ENCODE results near the gene RHOT1.

Gene RHOT1

GRCh38 chr17:32156656-32157055, 14.4 kb downstream of the RHOT1 start:
- Histone ChIP-seq H4K12ac (ENCODE audit: low read depth, low read length) (no peak overlapping the region), H3K27ac (ENCODE audit: low read depth, low read length) (no peak overlapping the region), H3K4me3 (ENCODE audit: low read depth, low read length) (no peak overlapping the region), H2BK5ac (ENCODE audit: low read depth, low read length, poor library complexity) (no peak overlapping the region), H3K23ac (ENCODE audit: low read length) (no peak overlapping the region), H3K4ac (ENCODE audit: low read depth, low read length) (no peak overlapping the region), H2AK5ac (ENCODE audit: low read length) (no peak overlapping the region), H2BK120ac (ENCODE audit: insufficient read depth, low read length, poor library complexity) (no peak overlapping the region), H2AFZ (ENCODE audit: insufficient read depth, low read length, poor library complexity) (no peak overlapping the region), H4K91ac (ENCODE audit: low read depth, low read length) (no peak overlapping the region), H3K27me3 (ENCODE audit: insufficient read depth, low read length) (no peaks in the 10 kb centered on the region), H3K79me1 (ENCODE audit: low read length) (no peaks in the 10 kb centered on the region), H3K4me2 (ENCODE audit: low read length) (no peak overlapping the region), H3K4me1 (ENCODE audit: control insufficient read depth in 1 of 2, insufficient read depth in 2 of 2, low read length in 2 of 2) (no peaks in the 10 kb centered on the region), H3K9me3 (ENCODE audit: insufficient read depth, low read depth, low read length) (no peaks in the 10 kb centered on the region), H3K9ac (ENCODE audit: low read length) (no peak overlapping the region), H3K18ac (ENCODE audit: low read length) (no peak overlapping the region), H4K8ac (ENCODE audit: low read depth, low read length) (no peak overlapping the region), H3K14ac (ENCODE audit: low read length) (no peak overlapping the region), H2BK12ac (ENCODE audit: low read length) (no peak overlapping the region), H3K79me2 (ENCODE audit: control insufficient read depth, insufficient read depth, low read length, poor library complexity) (no peaks in the 10 kb centered on the region), H3K36me3 (ENCODE audit: control insufficient read depth in 1 of 2, insufficient read depth in 2 of 2, low read length in 2 of 2) (peaks cover 11 to 21% of the 10 kb centered on the region in 2 experiments)
- WGBS (ENCODE audit: extremely low coverage, insufficient coverage, insufficient read length): no CpG with 5 or more reads among the region's 1 CpG
- DNase-seq: no peak

GRCh38 chr17:32157225-32157624, 14.9 kb downstream of the RHOT1 start:
- Histone ChIP-seq H2BK5ac (ENCODE audit: low read depth, low read length, poor library complexity) (no peak overlapping the region), H4K8ac (ENCODE audit: low read depth, low read length) (no peak overlapping the region), H3K4me3 (ENCODE audit: low read depth, low read length) (no peak overlapping the region), H3K27me3 (ENCODE audit: insufficient read depth, low read length) (no peaks in the 10 kb centered on the region), H2BK120ac (ENCODE audit: insufficient read depth, low read length, poor library complexity) (no peak overlapping the region), H3K4me1 (ENCODE audit: control insufficient read depth in 1 of 2, insufficient read depth in 2 of 2, low read length in 2 of 2) (no peaks in the 10 kb centered on the region), H2AK5ac (ENCODE audit: low read length) (no peak overlapping the region), H3K79me1 (ENCODE audit: low read length) (no peaks in the 10 kb centered on the region), H3K9me3 (ENCODE audit: insufficient read depth, low read depth, low read length) (no peaks in the 10 kb centered on the region), H3K36me3 (ENCODE audit: control insufficient read depth in 1 of 2, insufficient read depth in 2 of 2, low read length in 2 of 2) (peaks cover 11 to 21% of the 10 kb centered on the region in 2 experiments), H3K79me2 (ENCODE audit: control insufficient read depth, insufficient read depth, low read length, poor library complexity) (no peaks in the 10 kb centered on the region), H3K9ac (ENCODE audit: low read length) (no peak overlapping the region), H2AFZ (ENCODE audit: insufficient read depth, low read length, poor library complexity) (no peak overlapping the region), H3K27ac (ENCODE audit: low read depth, low read length) (no peak overlapping the region), H3K4ac (ENCODE audit: low read depth, low read length) (no peak overlapping the region), H2BK12ac (ENCODE audit: low read length) (no peak overlapping the region), H4K12ac (ENCODE audit: low read depth, low read length) (no peak overlapping the region), H3K23ac (ENCODE audit: low read length) (no peak overlapping the region), H3K14ac (ENCODE audit: low read length) (no peak overlapping the region), H3K4me2 (ENCODE audit: low read length) (no peak overlapping the region), H3K18ac (ENCODE audit: low read length) (no peak overlapping the region), H4K91ac (ENCODE audit: low read depth, low read length) (no peak overlapping the region)
- DNase-seq: peak; percentile 71 to 95
- no CpG with 5 or more reads among the region's 4 CpGs for WGBS (ENCODE audit: extremely low coverage, insufficient coverage, insufficient read length)

GRCh38 chr17:32158870-32159585, 16.7 kb downstream of the RHOT1 start:
- Histone ChIP-seq H3K79me2 (ENCODE audit: control insufficient read depth, insufficient read depth, low read length, poor library complexity) (no peaks in the 10 kb centered on the region), H2BK120ac (ENCODE audit: insufficient read depth, low read length, poor library complexity) (no peak overlapping the region), H3K4me3 (ENCODE audit: low read depth, low read length) (no peak overlapping the region), H3K4me2 (ENCODE audit: low read length) (no peak overlapping the region), H2AK5ac (ENCODE audit: low read length) (no peak overlapping the region), H3K27me3 (ENCODE audit: insufficient read depth, low read length) (no peaks in the 10 kb centered on the region), H2BK5ac (ENCODE audit: low read depth, low read length, poor library complexity) (no peak overlapping the region), H3K9me3 (ENCODE audit: insufficient read depth, low read depth, low read length) (no peaks in the 10 kb centered on the region), H3K9ac (ENCODE audit: low read length) (no peak overlapping the region), H4K91ac (ENCODE audit: low read depth, low read length) (no peak overlapping the region), H3K14ac (ENCODE audit: low read length) (no peak overlapping the region), H2BK12ac (ENCODE audit: low read length) (no peak overlapping the region), H2AFZ (ENCODE audit: insufficient read depth, low read length, poor library complexity) (no peak overlapping the region), H4K8ac (ENCODE audit: low read depth, low read length) (no peak overlapping the region), H3K27ac (ENCODE audit: low read depth, low read length) (no peak overlapping the region), H4K12ac (ENCODE audit: low read depth, low read length) (no peak overlapping the region), H3K4ac (ENCODE audit: low read depth, low read length) (no peak overlapping the region), H3K36me3 (ENCODE audit: control insufficient read depth in 1 of 2, insufficient read depth in 2 of 2, low read length in 2 of 2) (peaks cover 10 to 18% of the 10 kb centered on the region in 2 experiments), H3K23ac (ENCODE audit: low read length) (no peak overlapping the region), H3K79me1 (ENCODE audit: low read length) (no peaks in the 10 kb centered on the region), H3K18ac (ENCODE audit: low read length) (no peak overlapping the region), H3K4me1 (ENCODE audit: control insufficient read depth in 1 of 2, insufficient read depth in 2 of 2, low read length in 2 of 2) (no peaks in the 10 kb centered on the region)
- no CpG with 5 or more reads among the region's 20 CpGs for WGBS (ENCODE audit: extremely low coverage, insufficient coverage, insufficient read length)
- no peak for DNase-seq

- H2AK5ac ChIP-seq (ENCODE audit: low read length): no peak overlapping the region
- H3K4ac ChIP-seq (ENCODE audit: low read depth, low read length): no peak overlapping the region
- H3K4me1 ChIP-seq (ENCODE audit: control insufficient read depth in 1 of 2, insufficient read depth in 2 of 2, low read length in 2 of 2): no peaks in the 10 kb centered on the region
- H3K36me3 ChIP-seq (ENCODE audit: control insufficient read depth in 1 of 2, insufficient read depth in 2 of 2, low read length in 2 of 2): peaks cover 10 to 19% of the 10 kb centered on the region in 2 experiments
- no peak overlapping the region for H3K23ac ChIP-seq (ENCODE audit: low read length)
- no peak overlapping the region for H3K9ac ChIP-seq (ENCODE audit: low read length)
- H3K27ac ChIP-seq (ENCODE audit: low read depth, low read length): no peak overlapping the region
- no peak overlapping the region for H2BK5ac ChIP-seq (ENCODE audit: low read depth, low read length, poor library complexity)
- no peak overlapping the region for H4K8ac ChIP-seq (ENCODE audit: low read depth, low read length)
- no peak overlapping the region for H3K14ac ChIP-seq (ENCODE audit: low read length)
- H3K4me2 ChIP-seq (ENCODE audit: low read length): no peak overlapping the region
- H3K4me3 ChIP-seq (ENCODE audit: low read depth, low read length): no peak overlapping the region
- H3K79me1 ChIP-seq (ENCODE audit: low read length): no peaks in the 10 kb centered on the region
- H2BK120ac ChIP-seq (ENCODE audit: insufficient read depth, low read length, poor library complexity): no peak overlapping the region
- no peaks in the 10 kb centered on the region for H3K79me2 ChIP-seq (ENCODE audit: control insufficient read depth, insufficient read depth, low read length, poor library complexity)
- no peak overlapping the region for H4K12ac ChIP-seq (ENCODE audit: low read depth, low read length)
- no peak for DNase-seq
- no peaks in the 10 kb centered on the region for H3K9me3 ChIP-seq (ENCODE audit: insufficient read depth, low read depth, low read length)
- H4K91ac ChIP-seq (ENCODE audit: low read depth, low read length): no peak overlapping the region
- no peak overlapping the region for H3K18ac ChIP-seq (ENCODE audit: low read length)
- no peaks in the 10 kb centered on the region for H3K27me3 ChIP-seq (ENCODE audit: insufficient read depth, low read length)
- H2BK12ac ChIP-seq (ENCODE audit: low read length): no peak overlapping the region
- no CpG with 5 or more reads among the region's 18 CpGs for WGBS (ENCODE audit: extremely low coverage, insufficient coverage, insufficient read length)
- no peak overlapping the region for H2AFZ ChIP-seq (ENCODE audit: insufficient read depth, low read length, poor library complexity)
These were observed 17.5 kb downstream of the RHOT1 start for GRCh38 chr17:32159586-32160438.

Data from trophoblast cell (in vitro differentiated cells and primary cell).